ENCODE measurements around the gene MACC1. TPM values are rescaled to one million over a fixed set of nuclear protein-coding genes. Genes with fewer than 3 reads are reported as not detected.

Gene MACC1
- total and polyA plus RNA-seq, 9 of the 15 experiments (the other 6 are each of a cell fraction or from before 2014, with no cell fraction given): 5.9 to 30.2 (median 10.4) TPM

DNA sequence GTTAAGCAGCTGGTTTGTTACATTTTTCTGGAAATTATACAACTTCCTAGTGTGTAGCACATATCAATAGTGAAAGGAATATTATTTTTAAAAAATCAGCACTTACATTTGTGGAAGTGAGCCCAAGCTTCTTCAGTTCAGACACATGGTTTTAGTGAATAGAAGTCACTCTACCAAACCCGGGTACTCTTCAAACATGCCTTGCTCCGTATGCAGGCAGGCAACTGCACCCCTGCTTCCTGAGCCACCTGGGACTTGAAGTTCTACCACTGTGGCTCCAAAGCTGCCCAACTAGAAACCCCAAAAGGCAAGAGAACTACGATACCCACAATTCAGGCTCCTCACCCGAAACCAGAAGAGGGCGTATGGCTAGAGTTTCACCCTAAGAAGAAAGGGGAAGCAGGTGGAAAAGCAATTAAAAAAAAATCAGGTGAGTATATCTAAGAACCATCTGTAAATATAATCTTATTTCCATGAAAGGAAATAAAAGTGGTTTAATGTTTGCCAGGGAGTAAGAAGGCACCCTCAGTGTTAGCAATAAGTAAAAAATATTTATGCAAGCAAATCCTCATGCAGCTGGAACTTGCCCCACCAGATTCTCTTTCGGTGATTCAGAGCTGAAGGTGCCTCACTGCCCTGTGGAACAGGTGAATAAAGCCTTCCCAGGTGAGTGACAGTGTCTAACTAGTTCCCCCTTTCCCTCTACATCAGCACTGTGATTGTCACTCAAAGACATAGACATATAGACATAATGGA, at the start of gene MACC1 (continued):
- TF ChIP-seq, protein P1, sequence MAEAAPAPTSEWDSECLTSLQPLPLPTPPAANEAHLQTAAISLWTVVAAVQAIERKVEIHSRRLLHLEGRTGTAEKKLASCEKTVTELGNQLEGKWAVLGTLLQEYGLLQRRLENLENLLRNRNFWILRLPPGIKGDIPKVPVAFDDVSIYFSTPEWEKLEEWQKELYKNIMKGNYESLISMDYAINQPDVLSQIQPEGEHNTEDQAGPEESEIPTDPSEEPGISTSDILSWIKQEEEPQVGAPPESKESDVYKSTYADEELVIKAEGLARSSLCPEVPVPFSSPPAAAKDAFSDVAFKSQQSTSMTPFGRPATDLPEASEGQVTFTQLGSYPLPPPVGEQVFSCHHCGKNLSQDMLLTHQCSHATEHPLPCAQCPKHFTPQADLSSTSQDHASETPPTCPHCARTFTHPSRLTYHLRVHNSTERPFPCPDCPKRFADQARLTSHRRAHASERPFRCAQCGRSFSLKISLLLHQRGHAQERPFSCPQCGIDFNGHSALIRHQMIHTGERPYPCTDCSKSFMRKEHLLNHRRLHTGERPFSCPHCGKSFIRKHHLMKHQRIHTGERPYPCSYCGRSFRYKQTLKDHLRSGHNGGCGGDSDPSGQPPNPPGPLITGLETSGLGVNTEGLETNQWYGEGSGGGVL (CRISPR knock-in tag; IDR thresholded peaks at IDR 0.05): no peak
- TF ChIP-seq ZBED1 (IDR thresholded peaks at IDR 0.05): no peak
- no peak for TF ChIP-seq ARHGAP35 (IDR thresholded peaks at IDR 0.05; ENCODE audit: partially characterized antibody)
- no peak for TF ChIP-seq MED1 (CRISPR knock-in tag; IDR thresholded peaks at IDR 0.05; ENCODE audit: borderline replicate concordance)
- TF ChIP-seq, protein P2, sequence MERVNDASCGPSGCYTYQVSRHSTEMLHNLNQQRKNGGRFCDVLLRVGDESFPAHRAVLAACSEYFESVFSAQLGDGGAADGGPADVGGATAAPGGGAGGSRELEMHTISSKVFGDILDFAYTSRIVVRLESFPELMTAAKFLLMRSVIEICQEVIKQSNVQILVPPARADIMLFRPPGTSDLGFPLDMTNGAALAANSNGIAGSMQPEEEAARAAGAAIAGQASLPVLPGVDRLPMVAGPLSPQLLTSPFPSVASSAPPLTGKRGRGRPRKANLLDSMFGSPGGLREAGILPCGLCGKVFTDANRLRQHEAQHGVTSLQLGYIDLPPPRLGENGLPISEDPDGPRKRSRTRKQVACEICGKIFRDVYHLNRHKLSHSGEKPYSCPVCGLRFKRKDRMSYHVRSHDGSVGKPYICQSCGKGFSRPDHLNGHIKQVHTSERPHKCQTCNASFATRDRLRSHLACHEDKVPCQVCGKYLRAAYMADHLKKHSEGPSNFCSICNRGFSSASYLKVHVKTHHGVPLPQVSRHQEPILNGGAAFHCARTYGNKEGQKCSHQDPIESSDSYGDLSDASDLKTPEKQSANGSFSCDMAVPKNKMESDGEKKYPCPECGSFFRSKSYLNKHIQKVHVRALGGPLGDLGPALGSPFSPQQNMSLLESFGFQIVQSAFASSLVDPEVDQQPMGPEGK (CRISPR knock-in tag; IDR thresholded peaks at IDR 0.05; ENCODE audit: borderline replicate concordance): no peak
- TF ChIP-seq GATAD2B (IDR thresholded peaks at IDR 0.05; ENCODE audit: borderline replicate concordance): peak; percentile 9; the same call in 1 of the 2 replicates
- TF ChIP-seq, protein P3, sequence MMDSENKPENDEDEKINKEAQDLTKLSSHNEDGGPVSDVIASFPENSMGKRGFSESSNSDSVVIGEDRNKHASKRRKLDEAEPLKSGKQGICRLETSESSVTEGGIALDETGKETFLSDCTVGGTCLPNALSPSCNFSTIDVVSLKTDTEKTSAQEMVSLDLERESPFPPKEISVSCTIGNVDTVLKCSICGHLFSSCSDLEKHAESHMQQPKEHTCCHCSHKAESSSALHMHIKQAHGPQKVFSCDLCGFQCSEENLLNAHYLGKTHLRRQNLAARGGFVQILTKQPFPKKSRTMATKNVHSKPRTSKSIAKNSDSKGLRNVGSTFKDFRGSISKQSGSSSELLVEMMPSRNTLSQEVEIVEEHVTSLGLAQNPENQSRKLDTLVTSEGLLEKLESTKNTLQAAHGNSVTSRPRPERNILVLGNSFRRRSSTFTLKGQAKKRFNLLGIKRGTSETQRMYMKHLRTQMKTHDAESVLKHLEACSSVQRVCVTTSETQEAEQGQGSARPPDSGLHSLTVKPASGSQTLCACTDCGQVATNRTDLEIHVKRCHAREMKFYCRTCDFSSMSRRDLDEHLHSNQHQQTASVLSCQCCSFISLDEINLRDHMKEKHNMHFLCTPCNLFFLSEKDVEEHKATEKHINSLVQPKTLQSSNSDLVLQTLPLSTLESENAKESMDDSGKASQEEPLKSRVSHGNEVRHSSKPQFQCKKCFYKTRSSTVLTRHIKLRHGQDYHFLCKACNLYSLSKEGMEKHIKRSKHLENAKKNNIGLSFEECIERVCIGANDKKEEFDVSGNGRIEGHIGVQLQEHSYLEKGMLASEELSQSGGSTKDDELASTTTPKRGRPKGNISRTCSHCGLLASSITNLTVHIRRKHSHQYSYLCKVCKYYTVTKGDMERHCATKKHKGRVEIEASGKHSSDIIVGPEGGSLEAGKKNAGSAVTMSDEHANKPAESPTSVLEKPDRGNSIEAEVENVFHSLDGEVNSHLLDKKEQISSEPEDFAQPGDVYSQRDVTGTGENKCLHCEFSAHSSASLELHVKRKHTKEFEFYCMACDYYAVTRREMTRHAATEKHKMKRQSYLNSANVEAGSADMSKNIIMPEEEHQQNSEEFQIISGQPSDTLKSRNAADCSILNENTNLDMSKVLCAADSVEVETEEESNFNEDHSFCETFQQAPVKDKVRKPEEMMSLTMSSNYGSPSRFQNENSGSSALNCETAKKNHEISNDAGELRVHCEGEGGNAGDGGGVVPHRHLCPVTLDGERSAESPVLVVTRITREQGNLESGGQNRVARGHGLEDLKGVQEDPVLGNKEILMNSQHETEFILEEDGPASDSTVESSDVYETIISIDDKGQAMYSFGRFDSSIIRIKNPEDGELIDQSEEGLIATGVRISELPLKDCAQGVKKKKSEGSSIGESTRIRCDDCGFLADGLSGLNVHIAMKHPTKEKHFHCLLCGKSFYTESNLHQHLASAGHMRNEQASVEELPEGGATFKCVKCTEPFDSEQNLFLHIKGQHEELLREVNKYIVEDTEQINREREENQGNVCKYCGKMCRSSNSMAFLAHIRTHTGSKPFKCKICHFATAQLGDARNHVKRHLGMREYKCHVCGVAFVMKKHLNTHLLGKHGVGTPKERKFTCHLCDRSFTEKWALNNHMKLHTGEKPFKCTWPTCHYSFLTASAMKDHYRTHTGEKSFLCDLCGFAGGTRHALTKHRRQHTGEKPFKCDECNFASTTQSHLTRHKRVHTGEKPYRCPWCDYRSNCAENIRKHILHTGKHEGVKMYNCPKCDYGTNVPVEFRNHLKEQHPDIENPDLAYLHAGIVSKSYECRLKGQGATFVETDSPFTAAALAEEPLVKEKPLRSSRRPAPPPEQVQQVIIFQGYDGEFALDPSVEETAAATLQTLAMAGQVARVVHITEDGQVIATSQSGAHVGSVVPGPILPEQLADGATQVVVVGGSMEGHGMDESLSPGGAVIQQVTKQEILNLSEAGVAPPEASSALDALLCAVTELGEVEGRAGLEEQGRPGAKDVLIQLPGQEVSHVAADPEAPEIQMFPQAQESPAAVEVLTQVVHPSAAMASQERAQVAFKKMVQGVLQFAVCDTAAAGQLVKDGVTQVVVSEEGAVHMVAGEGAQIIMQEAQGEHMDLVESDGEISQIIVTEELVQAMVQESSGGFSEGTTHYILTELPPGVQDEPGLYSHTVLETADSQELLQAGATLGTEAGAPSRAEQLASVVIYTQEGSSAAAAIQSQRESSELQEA (IDR thresholded peaks at IDR 0.05; ENCODE audit: low read depth): no peak
- TF ChIP-seq ZNF431 (CRISPR knock-in tag; IDR thresholded peaks at IDR 0.05): no peak
- TF ChIP-seq NCOA1 (IDR thresholded peaks at IDR 0.05; ENCODE audit: low read depth): no peak
- TF ChIP-seq KAT2B (IDR thresholded peaks at IDR 0.05; ENCODE audit: low read depth, low read length): no peak
- no peak for TF ChIP-seq ZNF274 (IDR thresholded peaks at IDR 0.05; ENCODE audit: borderline replicate concordance, low read depth, low read length)
- TF ChIP-seq USF1 (CRISPR knock-in tag; IDR thresholded peaks at IDR 0.05): no peak
- TF ChIP-seq HMG20B (CRISPR knock-in tag; IDR thresholded peaks at IDR 0.05): no peak
- TF ChIP-seq ZSCAN32 (CRISPR knock-in tag; IDR thresholded peaks at IDR 0.05): no peak
- no peak for TF ChIP-seq TBL1XR1 (IDR thresholded peaks at IDR 0.05; ENCODE audit: low read length in 2 of 2)
- TF ChIP-seq ZFX (CRISPR knock-in tag; IDR thresholded peaks at IDR 0.05): no peak
